HUES64 (cell line): Measurements from ENCODE around the gene LRRTM4.

Experiments used
- H3K27ac ChIP-seq: 2 replicates; pipeline ENCODE4 v1.7.0; 2013; ENCODE audit warnings: low read depth, low read length, inconsistent platforms
- H3K27me3 ChIP-seq: 2 replicates; pipeline ENCODE4 v1.6.1; 2013; ENCODE audit warnings: mild to moderate bottlenecking, low read length; ENCODE audit not compliant: insufficient read depth
- H3K36me3 ChIP-seq: 2 replicates; pipeline ENCODE4 v1.6.1; 2013; ENCODE audit warnings: mild to moderate bottlenecking, low read length; ENCODE audit not compliant: insufficient read depth
- H3K4me1 ChIP-seq: 2 replicates; pipeline ENCODE4 v1.6.1; 2013; ENCODE audit warnings: mild to moderate bottlenecking, low read length, moderate library complexity; ENCODE audit not compliant: insufficient read depth
- H3K4me3 ChIP-seq: 2 replicates; pipeline ENCODE4 v1.5.1; 2013; ENCODE audit warnings: mild to moderate bottlenecking, low read length, moderate library complexity
- H3K9ac ChIP-seq: 2 replicates; pipeline ENCODE4 v1.6.1; 2013; ENCODE audit warnings: mild to moderate bottlenecking, low read depth, low read length
- H3K9me3 ChIP-seq: 2 replicates; pipeline ENCODE4 v1.6.1; 2013; ENCODE audit warnings: low read depth, low read length; ENCODE audit not compliant: insufficient read depth
- WGBS: fragments of 150-250, 120-280 bp; methylation state at CpG from one replicate; pipeline ENCODE4 v1.1.7; 2013; ENCODE audit warnings: missing lambda C conversion rate; 5-methylcytosine and 5-hydroxymethylcytosine counted together

LRRTM4 gene

GRCh38 chr2:77025714-77026113, 496.5 kb downstream of the LRRTM4 start:
- Histone ChIP-seq H3K4me3 (no peak overlapping the region), H3K27ac (no peak overlapping the region), H3K27me3 (no peaks in the 10 kb centered on the region), H3K36me3 (no peaks in the 10 kb centered on the region), H3K9ac (no peak overlapping the region), H3K9me3 (peaks cover 11% of the 10 kb centered on the region; the same call in 1 of the 2 replicates), H3K4me1 (no peaks in the 10 kb centered on the region; the same call in 1 of the 2 replicates)
- 98% methylated on average over 4 of the region's 4 CpGs for WGBS

GRCh38 chr2:77021161-77021560, 501.0 kb downstream of the LRRTM4 start:
- Histone ChIP-seq H3K9ac (no peak overlapping the region), H3K4me1 (peaks cover 28% of the 10 kb centered on the region; the same call in 1 of the 2 replicates), H3K4me3 (no peak overlapping the region), H3K9me3 (peaks cover 11% of the 10 kb centered on the region; the same call in 1 of the 2 replicates), H3K27me3 (no peaks in the 10 kb centered on the region), H3K36me3 (no peaks in the 10 kb centered on the region), H3K27ac (no peak overlapping the region)
- WGBS: 92% methylated on average over 3 of the region's 3 CpGs

GRCh38 chr2:77018219-77018618, 504.0 kb downstream of the LRRTM4 start:
- 65% methylated on average over 1 of the region's 1 CpG for WGBS
- peaks cover 28% of the 10 kb centered on the region; the same call in 1 of the 2 replicates for H3K4me1 ChIP-seq
- no peak overlapping the region for H3K4me3 ChIP-seq
- H3K9me3 ChIP-seq: peaks cover 11% of the 10 kb centered on the region; the same call in 1 of the 2 replicates
- no peak overlapping the region for H3K9ac ChIP-seq
- no peaks in the 10 kb centered on the region for H3K27me3 ChIP-seq
- H3K27ac ChIP-seq: no peak overlapping the region
- H3K36me3 ChIP-seq: no peaks in the 10 kb centered on the region

GRCh38 chr2:77017355-77017745, 504.8 kb downstream of the LRRTM4 start:
- H3K9me3 ChIP-seq: 0 out of 2 replicates have a peak, but pooled peaks cover 4% of the 10 kb centered on the region
- H3K9ac ChIP-seq: no peak overlapping the region
- H3K36me3 ChIP-seq: no peaks in the 10 kb centered on the region
- 89% methylated on average over 1 of the region's 3 CpGs for WGBS
- no peak overlapping the region for H3K27ac ChIP-seq
- no peak overlapping the region for H3K4me3 ChIP-seq
- no peaks in the 10 kb centered on the region for H3K27me3 ChIP-seq
- H3K4me1 ChIP-seq: peaks cover 28% of the 10 kb centered on the region; the same call in 1 of the 2 replicates

- Histone ChIP-seq H3K4me1 (peaks cover 28% of the 10 kb centered on the region; the same call in 1 of the 2 replicates), H3K9ac (no peak overlapping the region), H3K27me3 (no peaks in the 10 kb centered on the region), H3K27ac (no peak overlapping the region), H3K9me3 (0 out of 2 replicates have a peak, but pooled peaks cover 1% of the 10 kb centered on the region), H3K4me3 (no peak overlapping the region), H3K36me3 (no peaks in the 10 kb centered on the region)
- 84% methylated on average over 4 of the region's 4 CpGs for WGBS
Observed at GRCh38 chr2:77016443-77017354, 505.5 kb downstream of the LRRTM4 start.

GRCh38 chr2:77013953-77014352, 508.2 kb downstream of the LRRTM4 start:
- Histone ChIP-seq H3K27me3 (no peaks in the 10 kb centered on the region), H3K4me1 (peaks cover 44% of the 10 kb centered on the region), H3K9ac (no peak overlapping the region), H3K36me3 (no peaks in the 10 kb centered on the region), H3K27ac (no peak overlapping the region), H3K9me3 (no peaks in the 10 kb centered on the region), H3K4me3 (no peak overlapping the region)
- WGBS: 90% methylated on average over 2 of the region's 2 CpGs

GRCh38 chr2:77013457-77013856, 508.7 kb downstream of the LRRTM4 start:
- H3K9me3 ChIP-seq: no peaks in the 10 kb centered on the region
- no peaks in the 10 kb centered on the region for H3K36me3 ChIP-seq
- H3K9ac ChIP-seq: no peak overlapping the region
- 92% methylated on average over 2 of the region's 2 CpGs for WGBS
- peaks cover 44% of the 10 kb centered on the region for H3K4me1 ChIP-seq
- no peaks in the 10 kb centered on the region for H3K27me3 ChIP-seq
- no peak overlapping the region for H3K4me3 ChIP-seq
- no peak overlapping the region for H3K27ac ChIP-seq

- Histone ChIP-seq H3K4me1 (peaks cover 39% of the 10 kb centered on the region), H3K36me3 (no peaks in the 10 kb centered on the region), H3K9ac (no peak overlapping the region), H3K27me3 (no peaks in the 10 kb centered on the region), H3K27ac (peak overlapping the region; percentile 75), H3K9me3 (no peaks in the 10 kb centered on the region), H3K4me3 (no peak overlapping the region)
- 57% methylated on average over 3 of the region's 3 CpGs for WGBS
Observed at GRCh38 chr2:77009307-77009706, 512.9 kb downstream of the LRRTM4 start.

- no peaks in the 10 kb centered on the region for H3K27me3 ChIP-seq
- peak overlapping the region; percentile 75 for H3K27ac ChIP-seq
- WGBS: 0% methylated on average over 1 of the region's 1 CpG
- H3K4me1 ChIP-seq: peaks cover 39% of the 10 kb centered on the region
- no peaks in the 10 kb centered on the region for H3K9me3 ChIP-seq
- no peak overlapping the region for H3K9ac ChIP-seq
- no peak overlapping the region for H3K4me3 ChIP-seq
- H3K36me3 ChIP-seq: no peaks in the 10 kb centered on the region
Observed at GRCh38 chr2:77008853-77009252, 513.3 kb downstream of the LRRTM4 start.

- Histone ChIP-seq H3K27ac (no peak overlapping the region), H3K4me1 (peaks cover 39% of the 10 kb centered on the region), H3K4me3 (no peak overlapping the region), H3K36me3 (no peaks in the 10 kb centered on the region), H3K9ac (no peak overlapping the region), H3K27me3 (no peaks in the 10 kb centered on the region), H3K9me3 (no peaks in the 10 kb centered on the region)
- WGBS: 95% methylated on average over 2 of the region's 2 CpGs
Observed at GRCh38 chr2:77007686-77008085, 514.5 kb downstream of the LRRTM4 start.

- Histone ChIP-seq H3K36me3 (no peaks in the 10 kb centered on the region), H3K4me3 (no peak overlapping the region), H3K9me3 (no peaks in the 10 kb centered on the region), H3K9ac (no peak overlapping the region), H3K27me3 (no peaks in the 10 kb centered on the region), H3K4me1 (peaks cover 37% of the 10 kb centered on the region), H3K27ac (no peak overlapping the region)
- 96% methylated on average over 2 of the region's 2 CpGs for WGBS
Observed at GRCh38 chr2:77005522-77005921, 516.7 kb downstream of the LRRTM4 start.
